RPMI7951 (cell line): ENCODE measurements around the gene LAMC2. TPM values are rescaled to one million over a fixed set of nuclear protein-coding genes. Genes with fewer than 3 reads are reported as not detected.
A peak's percentile ranks its signal among the peaks of the same experiment; 100 is the strongest.

ENCODE experiments used
- DNase-seq: peaks from one replicate; pipeline ENCODE4 v3.0.0-alpha.2; 2012; ENCODE audit warnings: low read depth
- total RNA-seq: library from RNA; depleted of rRNA; stranded (reverse); fragments of >200 nt; shearing (Covaris generic); gene quantifications from 2 replicates; pipeline ENCODE4 v1.2.3, GENCODE V29; 2014

LAMC2 gene
- total RNA-seq, 1 experiment from 2014 or later: 2.2 TPM

GRCh38 chr1:183168308-183168707 is 17.8 kb upstream of the LAMC2 start:
- no peak for DNase-seq

GRCh38 chr1:183173828-183174227 is 12.2 kb upstream of the LAMC2 start:
- DNase-seq: no peak

GRCh38 chr1:183175631-183176030 is 10.4 kb upstream of the LAMC2 start:
- no peak for DNase-seq

GRCh38 chr1:183178545-183178944 is 7.5 kb upstream of the LAMC2 start:
- DNase-seq: no peak

GRCh38 chr1:183179033-183179432 is 7.0 kb upstream of the LAMC2 start:
- DNase-seq: no peak

GRCh38 chr1:183180218-183180617 is 5.8 kb upstream of the LAMC2 start:
- peak; percentile 95 for DNase-seq

GRCh38 chr1:183180634-183181056 is 5.4 kb upstream of the LAMC2 start:
- peak; percentile 93 for DNase-seq

GRCh38 chr1:183186841-183187240 is 777 bp downstream of the LAMC2 start:
- no peak for DNase-seq

- no peak for DNase-seq
Observed at GRCh38 chr1:183188240-183188639, 2.2 kb downstream of the LAMC2 start.

GRCh38 chr1:183191833-183192232 is 5.8 kb downstream of the LAMC2 start:
- peak; percentile 64 for DNase-seq

GRCh38 chr1:183193963-183194525 is 8.0 kb downstream of the LAMC2 start:
- no peak for DNase-seq

- DNase-seq: peak; percentile 19
Observed at GRCh38 chr1:183194527-183195141, 8.6 kb downstream of the LAMC2 start.

- peak; percentile 28 for DNase-seq
Observed at GRCh38 chr1:183195142-183195574, 9.1 kb downstream of the LAMC2 start.

GRCh38 chr1:183197762-183198161 is 11.7 kb downstream of the LAMC2 start:
- DNase-seq: no peak

- no peak for DNase-seq
Observed at GRCh38 chr1:183198463-183198862, 12.4 kb downstream of the LAMC2 start.

GRCh38 chr1:183199304-183199703 is 13.2 kb downstream of the LAMC2 start:
- DNase-seq: no peak

- no peak for DNase-seq
Observed at GRCh38 chr1:183200451-183200850, 14.4 kb downstream of the LAMC2 start.

- DNase-seq: peak; percentile 35
Observed at GRCh38 chr1:183203094-183203493, 17.0 kb downstream of the LAMC2 start.

- peak; percentile 20 for DNase-seq
Observed at GRCh38 chr1:183205196-183205781, 19.2 kb downstream of the LAMC2 start.

- no peak for DNase-seq
Observed at GRCh38 chr1:183206538-183207122, 20.6 kb downstream of the LAMC2 start.

- DNase-seq: peak; percentile 90
Observed at GRCh38 chr1:183209533-183210158, 23.6 kb downstream of the LAMC2 start.

- no peak for DNase-seq
Observed at GRCh38 chr1:183210681-183211080, 24.6 kb downstream of the LAMC2 start.

- no peak for DNase-seq
Observed at GRCh38 chr1:183212870-183213269, 26.8 kb downstream of the LAMC2 start.
